ENCODE results near the gene TRIO. TPM values are rescaled to one million over a fixed set of nuclear protein-coding genes. Genes with fewer than 3 reads are reported as not detected.

TRIO gene
- 286 TPM for total RNA-seq

DNA sequence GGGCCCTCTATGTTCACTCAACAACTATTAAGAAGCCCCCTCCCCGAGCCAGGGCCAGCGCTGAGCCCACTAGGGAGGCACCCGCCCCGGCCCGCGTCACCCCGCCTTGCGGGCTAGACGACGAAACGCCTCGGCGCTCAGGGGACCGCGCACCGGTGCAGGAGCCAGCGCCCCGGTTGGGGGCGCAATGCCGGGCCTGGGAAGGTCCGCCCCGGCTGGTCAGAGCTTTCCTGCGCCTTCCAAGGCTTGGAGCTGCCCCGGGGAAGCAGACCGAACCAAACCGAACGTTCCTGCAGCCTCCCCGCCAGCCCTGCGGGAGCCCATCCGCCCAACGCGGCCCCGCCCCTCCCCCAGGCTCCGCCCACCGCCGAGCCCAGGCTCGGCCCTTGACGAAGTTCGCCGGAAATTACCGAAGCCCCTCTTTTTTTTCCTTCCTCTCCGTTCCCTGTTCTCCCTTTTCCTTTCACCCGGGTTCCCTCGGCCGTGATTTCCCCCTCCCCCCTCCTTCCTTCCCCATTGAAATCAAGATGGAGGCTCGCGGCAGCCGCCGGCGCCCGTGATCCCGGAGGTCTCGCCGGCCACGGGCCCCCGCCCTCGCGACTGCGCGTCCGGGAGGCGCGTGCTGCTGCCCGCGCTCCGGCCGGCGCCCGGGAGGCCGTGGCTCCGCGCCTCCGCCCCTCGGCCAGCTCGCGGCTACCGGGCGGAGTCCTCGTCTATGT, at the start of gene TRIO:
Gene TRIO, plus strand, starts transcription at position 516 of the 719 bp plus-strand sequence. CDS start 384 bp downstream, outside the sequence.

Other genes starting within 250 kb of the TRIO start
- 4.2 TPM for gene DNAH5, start 198.7 kb upstream of the TRIO start, total RNA-seq

Measured in diencephalon (tissue), 1 donor.